Activated CD4-positive, alpha-beta memory T cell treated with anti-CD3 and anti-CD28 coated beads, Interleukin-2, amount 10 ng/mL, durations not matched to agents 7 days and 5 days (primary cell): ENCODE data around the gene C1QTNF7. TPM values are rescaled to one million over a fixed set of nuclear protein-coding genes. Genes with fewer than 3 reads are reported as not detected.
A peak's percentile ranks its signal among the peaks of the same experiment; 100 is the strongest.

Experiments
- CTCF ChIA-PET: fragments of 350-600 bp; sonication (Branson Sonifier 250); formaldehyde crosslinking; loops from one replicate; lab custom pipeline; 2021; ENCODE audit warnings: antibody characterized with exemption, inconsistent platforms; lab: Charles Lee
- POLR2A ChIA-PET: fragments of 350-600 bp; sonication (Branson Sonifier 250); formaldehyde crosslinking; loops from one replicate; lab custom pipeline; 2021; ENCODE audit warnings: antibody characterized with exemption; lab: Charles Lee
- DNase-seq: peaks from one replicate; pipeline ENCODE4 v3.0.0-alpha.2; 2020
- H3K27ac Mint-ChIP-seq: one replicate; pipeline ENCODE4 v1.8.0; 2021; ENCODE audit warnings: mild to moderate bottlenecking, mixed read lengths
- H3K27me3 Mint-ChIP-seq: one replicate; pipeline ENCODE4 v1.8.0; 2021; ENCODE audit warnings: mixed read lengths
- H3K36me3 Mint-ChIP-seq: one replicate; pipeline ENCODE4 v1.8.0; 2021; ENCODE audit warnings: low read depth, mixed read lengths
- H3K4me1 Mint-ChIP-seq: one replicate; pipeline ENCODE4 v1.8.0; 2021; ENCODE audit warnings: mixed read lengths
- H3K4me3 Mint-ChIP-seq: one replicate; pipeline ENCODE4 v1.8.0; 2021; ENCODE audit warnings: mild to moderate bottlenecking, mixed read lengths
- H3K9me3 Mint-ChIP-seq: one replicate; pipeline ENCODE4 v1.8.0; 2021; ENCODE audit warnings: mixed read lengths
- total RNA-seq, 2 experiments: library from RNA; stranded (reverse); gene quantifications; one replicate each; pipeline ENCODE4 v1.2.3, GENCODE V29; 2021

C1QTNF7 gene
- total RNA-seq, 2 experiments from 2014 or later: not detected

DNA sequence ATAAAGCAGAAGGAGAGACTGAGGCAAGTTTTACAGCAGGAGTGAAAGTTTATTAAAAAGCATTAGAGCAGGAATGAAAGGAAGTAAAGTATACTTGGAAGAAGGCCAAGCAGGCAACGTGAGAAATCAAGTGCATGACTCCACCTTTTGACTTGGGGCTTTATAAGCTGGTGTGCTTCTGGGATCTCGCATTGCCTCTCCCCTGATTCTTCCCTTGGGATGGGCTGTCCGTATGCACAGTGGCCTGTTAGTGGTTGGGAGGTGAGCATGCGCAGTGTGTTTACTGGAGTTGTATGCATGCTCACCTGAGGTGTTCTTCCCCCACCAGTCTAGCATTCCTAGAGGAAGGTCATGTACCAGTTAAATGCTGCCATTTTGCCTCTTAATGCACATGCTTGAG, 29.1 kb upstream of the C1QTNF7 start:
- no peak for DNase-seq
- Mint-ChIP-seq H3K4me3 (no peak overlapping the region), H3K4me1 (peaks cover 20% of the 10 kb centered on the region), H3K27ac (no peak overlapping the region), H3K36me3 (no peaks in the 10 kb centered on the region), H3K9me3 (no peaks in the 10 kb centered on the region), H3K27me3 (peaks cover 8% of the 10 kb centered on the region)
- POLR2A ChIA-PET: no interaction called here
- CTCF ChIA-PET: no interaction called here

DNA sequence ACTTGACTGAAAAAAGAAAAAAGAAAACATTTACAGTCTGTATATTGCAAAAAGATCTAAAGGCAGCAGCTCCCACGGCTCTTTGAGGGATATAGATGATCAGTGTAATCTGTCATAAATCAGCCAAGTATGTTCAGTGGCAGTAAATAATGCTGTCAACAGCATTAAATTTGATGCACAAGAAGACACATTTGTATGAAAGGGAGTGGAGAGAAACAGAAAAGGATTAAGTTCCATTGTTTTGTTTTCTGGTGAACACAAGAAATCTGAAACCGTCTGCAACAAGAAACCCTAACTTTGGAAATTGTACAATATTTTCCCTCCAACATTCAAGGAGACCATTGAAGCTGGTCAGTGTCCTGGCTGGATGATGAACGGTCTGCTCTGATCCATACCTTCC, 27.6 kb upstream of the C1QTNF7 start:
- DNase-seq: no peak
- CTCF ChIA-PET: interaction anchor here (1.6 kb wide), 1 partner anchor 167 kb away, joined by 4 read pairs; no protein-coding TSS in a partner anchor

DNA sequence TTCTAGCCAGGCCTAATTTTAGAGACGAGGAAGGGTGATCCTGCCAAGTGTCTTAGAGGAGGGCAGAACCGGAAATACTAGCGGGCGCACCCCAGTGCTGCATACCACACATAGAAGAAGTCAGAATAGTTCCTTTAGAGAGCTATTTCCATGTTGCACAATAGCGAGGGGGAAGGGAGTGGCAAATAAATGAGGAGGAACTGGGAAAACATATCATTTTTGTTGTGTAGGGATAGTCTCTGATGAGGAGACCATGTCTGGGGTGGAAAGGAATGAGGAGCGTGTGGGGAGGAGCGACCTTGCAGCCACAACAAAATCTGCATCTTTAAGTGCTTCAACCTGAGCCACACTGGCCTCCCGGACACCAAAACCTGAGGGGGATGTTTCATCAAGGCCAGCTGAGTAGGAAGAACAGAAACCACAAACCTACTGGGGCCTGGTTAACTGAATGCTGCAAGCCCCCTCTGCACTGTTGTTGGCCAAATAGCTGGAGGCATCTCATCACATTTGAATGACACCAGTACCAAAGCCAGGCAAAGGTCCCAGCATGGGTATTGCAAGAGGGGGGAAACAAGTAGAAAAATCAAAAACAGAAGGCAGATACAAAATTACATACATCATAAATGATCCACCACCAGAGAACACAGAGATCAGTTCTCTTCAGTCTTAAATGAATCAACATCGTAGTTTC, 26.7 kb upstream of the C1QTNF7 start:
- peak overlapping the region; percentile 31 for H3K27ac Mint-ChIP-seq
- H3K4me3 Mint-ChIP-seq: peak overlapping the region; percentile 5
- ChIA-PET POLR2A (interaction anchor here (1.6 kb wide), 1 partner anchor 253 kb away, joined by 5 read pairs; no protein-coding TSS in a partner anchor), CTCF (interaction anchor here (1.6 kb wide), 1 partner anchor 168 kb away, joined by 4 read pairs; no protein-coding TSS in a partner anchor)
- peak; percentile 32 for DNase-seq
- peaks cover 20% of the 10 kb centered on the region for H3K4me1 Mint-ChIP-seq
- H3K36me3 Mint-ChIP-seq: no peaks in the 10 kb centered on the region
- no peaks in the 10 kb centered on the region for H3K9me3 Mint-ChIP-seq
- H3K27me3 Mint-ChIP-seq: peaks cover 8% of the 10 kb centered on the region

More for the DNA sequence above, 27.6 kb upstream of the C1QTNF7 start:
- Mint-ChIP-seq H3K9me3 (no peaks in the 10 kb centered on the region), H3K27me3 (peaks cover 8% of the 10 kb centered on the region), H3K4me3 (no peak overlapping the region), H3K4me1 (peaks cover 20% of the 10 kb centered on the region), H3K27ac (no peak overlapping the region), H3K36me3 (no peaks in the 10 kb centered on the region)
- POLR2A ChIA-PET: no interaction called here

GRCh38 chr4:15402146-15402545, 25.7 kb upstream of the C1QTNF7 start:
- POLR2A ChIA-PET: interaction anchor here (1.6 kb wide), 1 partner anchor 252 kb away, joined by 5 read pairs; no protein-coding TSS in a partner anchor
- H3K36me3 Mint-ChIP-seq: no peaks in the 10 kb centered on the region
- no peaks in the 10 kb centered on the region for H3K9me3 Mint-ChIP-seq
- no peak for DNase-seq
- H3K27me3 Mint-ChIP-seq: peaks cover 8% of the 10 kb centered on the region
- H3K4me3 Mint-ChIP-seq: no peak overlapping the region
- CTCF ChIA-PET: interaction anchor here (1.6 kb wide), 1 partner anchor 169 kb away, joined by 4 read pairs; no protein-coding TSS in a partner anchor
- no peak overlapping the region for H3K27ac Mint-ChIP-seq
- H3K4me1 Mint-ChIP-seq: peaks cover 20% of the 10 kb centered on the region

GRCh38 chr4:15402974-15403373, 24.9 kb upstream of the C1QTNF7 start:
- no peaks in the 10 kb centered on the region for H3K36me3 Mint-ChIP-seq
- DNase-seq: no peak
- no peaks in the 10 kb centered on the region for H3K9me3 Mint-ChIP-seq
- peaks cover 20% of the 10 kb centered on the region for H3K4me1 Mint-ChIP-seq
- POLR2A ChIA-PET: no interaction called here
- H3K27ac Mint-ChIP-seq: no peak overlapping the region
- no peak overlapping the region for H3K4me3 Mint-ChIP-seq
- H3K27me3 Mint-ChIP-seq: peaks cover 8% of the 10 kb centered on the region
- CTCF ChIA-PET: no interaction called here

DNA sequence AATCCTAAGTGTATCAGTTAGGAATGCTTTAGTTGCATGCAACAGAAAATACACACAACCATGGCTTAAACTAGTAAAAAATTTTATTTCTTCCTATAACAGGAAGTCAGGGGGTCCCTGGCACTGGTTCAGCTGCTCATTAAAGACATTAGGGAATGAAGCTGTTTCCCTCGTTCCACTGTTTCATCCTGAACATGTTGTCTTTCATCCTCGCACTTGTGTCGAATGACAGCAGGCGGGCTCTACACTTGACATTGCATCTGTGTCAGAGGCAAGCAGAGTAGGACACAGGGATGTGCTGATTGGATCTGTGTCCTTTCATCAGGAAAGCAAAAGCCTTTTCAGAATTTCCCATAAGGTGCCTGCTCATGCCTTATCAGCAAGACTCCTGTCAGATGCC, 22.8 kb upstream of the C1QTNF7 start:
- Mint-ChIP-seq H3K36me3 (no peaks in the 10 kb centered on the region), H3K27me3 (peaks cover 8% of the 10 kb centered on the region), H3K4me3 (no peak overlapping the region), H3K27ac (no peak overlapping the region), H3K9me3 (no peaks in the 10 kb centered on the region), H3K4me1 (peaks cover 20% of the 10 kb centered on the region)
- DNase-seq: no peak
- CTCF ChIA-PET: interaction anchor here (2.5 kb wide), 1 partner anchor 9 kb away, joined by 8 read pairs; no protein-coding TSS in a partner anchor
- POLR2A ChIA-PET: no interaction called here

- DNase-seq: peak; percentile 22
- ChIA-PET CTCF (no interaction called here), POLR2A (no interaction called here)
- Mint-ChIP-seq H3K9me3 (no peaks in the 10 kb centered on the region), H3K27ac (peak overlapping the region; percentile 58), H3K4me3 (no peak overlapping the region), H3K4me1 (peaks cover 12% of the 10 kb centered on the region), H3K27me3 (no peaks in the 10 kb centered on the region), H3K36me3 (no peaks in the 10 kb centered on the region)
These were observed 17.1 kb upstream of the C1QTNF7 start for GRCh38 chr4:15410750-15411149.

- Mint-ChIP-seq H3K27ac (no peak overlapping the region), H3K4me1 (peaks cover 12% of the 10 kb centered on the region), H3K4me3 (no peak overlapping the region), H3K9me3 (no peaks in the 10 kb centered on the region), H3K36me3 (no peaks in the 10 kb centered on the region), H3K27me3 (no peaks in the 10 kb centered on the region)
- ChIA-PET CTCF (no interaction called here), POLR2A (no interaction called here)
- DNase-seq: no peak
These were observed 15.4 kb upstream of the C1QTNF7 start for GRCh38 chr4:15412461-15412860.

DNA sequence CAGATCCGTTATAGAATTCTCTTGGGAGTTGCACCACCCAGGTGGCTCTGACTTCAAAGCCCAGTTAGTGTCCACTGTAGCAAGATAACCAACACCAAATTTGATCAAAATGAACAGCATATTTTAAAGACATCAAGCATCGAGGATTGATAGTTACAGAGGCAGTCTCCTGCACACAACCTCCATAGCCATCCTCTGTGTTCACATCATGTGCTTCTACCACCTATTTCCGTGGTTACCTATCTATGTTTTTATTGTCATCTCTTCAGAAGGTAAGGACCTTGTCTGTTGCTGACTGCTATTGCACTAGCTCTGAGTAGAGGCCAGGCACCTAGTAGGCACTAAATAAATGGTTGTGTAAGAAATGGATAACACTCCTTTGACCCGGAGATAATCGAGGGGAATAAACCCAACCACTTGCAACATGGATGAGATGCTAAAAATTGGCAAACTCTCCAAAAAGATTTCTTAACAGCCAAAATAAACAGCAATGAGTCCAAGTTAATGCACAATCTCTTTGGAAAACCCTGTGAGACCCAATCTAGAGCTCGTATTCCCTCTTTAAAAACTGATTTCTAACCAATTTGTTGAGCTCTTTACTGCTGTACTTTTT, 14.7 kb upstream of the C1QTNF7 start:
- Mint-ChIP-seq H3K36me3 (no peaks in the 10 kb centered on the region), H3K27ac (no peak overlapping the region), H3K9me3 (no peaks in the 10 kb centered on the region), H3K27me3 (no peaks in the 10 kb centered on the region), H3K4me3 (no peak overlapping the region), H3K4me1 (peaks cover 12% of the 10 kb centered on the region)
- DNase-seq: no peak
- ChIA-PET POLR2A (no interaction called here), CTCF (no interaction called here)

- Mint-ChIP-seq H3K27ac (no peak overlapping the region), H3K4me3 (no peak overlapping the region), H3K9me3 (no peaks in the 10 kb centered on the region), H3K4me1 (peaks cover 12% of the 10 kb centered on the region), H3K27me3 (no peaks in the 10 kb centered on the region), H3K36me3 (no peaks in the 10 kb centered on the region)
- no peak for DNase-seq
- ChIA-PET POLR2A (no interaction called here), CTCF (no interaction called here)
These were observed 14.2 kb upstream of the C1QTNF7 start for GRCh38 chr4:15413623-15414019.

DNA sequence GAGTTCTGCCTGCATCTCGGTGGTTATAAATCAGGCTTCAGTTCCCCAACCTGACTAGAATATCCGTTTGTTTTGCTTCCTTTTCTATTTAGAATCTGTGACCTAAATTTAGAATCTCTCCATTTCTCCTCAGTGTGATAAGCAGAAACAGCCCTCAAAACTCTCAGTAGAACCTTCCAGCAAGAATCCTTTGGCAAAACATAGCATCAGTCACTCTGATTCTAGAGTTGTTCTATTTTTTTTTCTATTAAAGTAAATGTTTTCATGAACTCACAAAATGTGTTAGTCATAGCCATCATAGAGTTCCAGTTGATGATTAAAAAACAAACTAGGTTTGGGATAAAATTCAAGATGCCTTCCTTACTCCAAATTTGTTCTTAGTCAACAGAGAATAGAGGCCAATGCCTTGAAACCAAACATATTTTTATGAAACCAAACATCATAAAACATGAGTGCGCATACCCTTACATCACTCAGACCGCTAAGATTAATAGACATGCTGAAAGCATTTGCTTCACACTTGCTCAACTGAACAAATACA, 13.2 kb upstream of the C1QTNF7 start:
- no peak for DNase-seq
- Mint-ChIP-seq H3K27ac (no peak overlapping the region), H3K36me3 (no peaks in the 10 kb centered on the region), H3K9me3 (no peaks in the 10 kb centered on the region), H3K4me3 (no peak overlapping the region), H3K27me3 (no peaks in the 10 kb centered on the region), H3K4me1 (peaks cover 12% of the 10 kb centered on the region)
- ChIA-PET CTCF (no interaction called here), POLR2A (no interaction called here)

DNA sequence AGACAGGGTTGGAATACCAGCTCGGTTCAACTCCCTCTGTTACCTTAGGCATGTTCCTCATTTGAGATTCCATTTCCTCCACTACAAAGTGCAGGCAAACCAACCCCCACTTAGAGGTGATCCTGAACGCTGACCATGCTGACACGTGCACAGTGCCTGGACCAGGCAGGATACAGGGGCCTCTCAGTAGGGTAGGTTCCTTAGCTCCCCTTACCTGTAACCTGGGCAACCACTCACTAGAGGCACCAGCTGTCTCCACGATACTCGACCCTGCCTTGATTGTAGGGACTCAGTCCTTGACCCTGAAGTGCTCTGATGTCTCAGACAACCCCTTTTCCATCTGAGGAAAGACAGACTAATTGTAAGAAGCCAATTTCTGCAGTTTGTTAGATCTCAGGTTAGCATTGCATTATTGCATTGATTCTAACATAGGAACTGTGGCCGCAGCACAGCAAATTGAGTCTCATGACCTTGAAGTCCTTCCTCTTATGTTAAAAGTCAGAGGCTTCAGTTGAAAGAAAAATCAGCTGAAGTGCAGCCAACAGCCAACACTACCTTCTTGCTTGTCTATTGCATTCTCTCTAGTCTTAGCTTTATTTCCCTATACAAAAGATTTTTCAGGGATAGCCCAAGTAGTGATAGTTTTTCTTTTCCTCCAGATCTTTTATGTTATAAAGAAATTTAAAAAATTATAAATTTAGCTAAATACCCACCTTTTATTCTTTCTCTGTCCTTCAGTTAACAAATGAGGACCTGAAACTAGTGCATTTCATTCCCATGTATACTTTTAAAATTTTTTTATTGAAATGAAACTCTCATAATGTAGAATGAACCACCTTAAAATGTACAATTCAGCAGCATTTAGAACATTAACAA, 11.2 kb upstream of the C1QTNF7 start:
- no peak for DNase-seq
- Mint-ChIP-seq H3K36me3 (no peaks in the 10 kb centered on the region), H3K9me3 (no peaks in the 10 kb centered on the region), H3K4me3 (no peak overlapping the region), H3K4me1 (no peaks in the 10 kb centered on the region), H3K27me3 (peaks cover 4% of the 10 kb centered on the region), H3K27ac (no peak overlapping the region)
- CTCF ChIA-PET: interaction anchor here (0.9 kb wide), 1 partner anchor 10 kb away, joined by 4 read pairs; no protein-coding TSS in a partner anchor
- POLR2A ChIA-PET: no interaction called here
